Peyer's patch (tissue), 4 donors: ENCODE results near the gene FAM83E. TPM values are rescaled to one million over a fixed set of nuclear protein-coding genes. Genes with fewer than 3 reads are reported as not detected.
"Not testable (repeated sequence)": the region's sequence is repeated elsewhere in the genome, so short reads cannot be mapped to it uniquely, and the experiment has no call there.

Source experiments
- DNase-seq, 3 donors: peaks; one replicate each; pipeline ENCODE4 v3.0.0-alpha.2; 2017 to 2019
- H3K27ac ChIP-seq, 4 donors: fragments of 200-600 bp; sonication (generic); one replicate each; pipeline ENCODE4 v1.5.1; 2016 to 2019
- H3K27me3 ChIP-seq, 2 donors: fragments of 200-600 bp; sonication (generic); one replicate each; pipeline ENCODE4 v1.5.1; 2019
- H3K36me3 ChIP-seq, 3 donors: fragments of 200-600 bp; sonication (generic); one replicate each; pipeline ENCODE4 v1.5.1; 2016 to 2019
- H3K4me1 ChIP-seq, 4 donors: fragments of 200-600 bp; sonication (generic); one replicate each; pipeline ENCODE4 v1.5.1; 2016 to 2019
- H3K4me3 ChIP-seq, 4 donors: fragments of 200-600 bp; sonication (generic); 1 replicate in 3 of 4; 2 replicates in 1 of 4; pipeline ENCODE4 v1.5.1; 2016 to 2019; ENCODE audit warnings: mild to moderate bottlenecking in 1 of 4
- H3K9me3 ChIP-seq, 4 donors: fragments of 200-600 bp; sonication (generic); one replicate each; pipeline ENCODE4 v1.5.1; 2016 to 2019; ENCODE audit warnings: mild to moderate bottlenecking in 1 of 4
- CTCF ChIP-seq, 6 experiments: fragments of 450-650 bp in 4 of 6; fragments of 200-600 bp in 2 of 6; sonication (generic) in 1 of 6; IDR thresholded peaks; one replicate each; pipeline ENCODE4 v1.5.1; 2017 to 2019; ENCODE audit warnings: antibody characterized with exemption in 6 of 6, mild to moderate bottlenecking in 3 of 6, moderate library complexity in 1 of 6
- POLR2A ChIP-seq, 2 donors: fragments of 450-650 bp; IDR thresholded peaks; one replicate each; pipeline ENCODE4 v1.5.1; 2017; ENCODE audit warnings: antibody characterized with exemption in 2 of 2, mild to moderate bottlenecking in 2 of 2, moderate library complexity in 2 of 2
- total RNA-seq, 4 donors: library from RNA; depleted of rRNA; stranded (reverse); fragments of >200 nt; gene quantifications; one replicate each; pipeline ENCODE4 v1.1.0, GENCODE V29; 2016

FAM83E gene
- total RNA-seq, 4 donors from 2014 or later = 58.6 to 203 (median 130) TPM

GRCh38 chr19:48587387-48587786 is 27.5 kb downstream of the FAM83E start:
- Histone ChIP-seq H3K27ac (no peak overlapping the region), H3K4me3 (no peak overlapping the region), H3K9me3 (no peaks in the 10 kb centered on the region), H3K4me1 (peaks cover 0 to 6% (median 3%) of the 10 kb centered on the region in 4 donors), H3K27me3 (no peaks in the 10 kb centered on the region), H3K36me3 (no peaks in the 10 kb centered on the region)
- no peak for TF ChIP-seq CTCF (IDR thresholded peaks at IDR 0.05)
- TF ChIP-seq POLR2A (IDR thresholded peaks at IDR 0.05) = no peak
- no peak for DNase-seq

- Histone ChIP-seq H3K27me3 (no peaks in the 10 kb centered on the region), H3K4me3 (no peak overlapping the region), H3K9me3 (no peaks in the 10 kb centered on the region), H3K36me3 (no peaks in the 10 kb centered on the region), H3K4me1 (no peaks in the 10 kb centered on the region), H3K27ac (no peak overlapping the region)
- no peak for DNase-seq
- TF ChIP-seq CTCF (IDR thresholded peaks at IDR 0.05) = no peak
- no peak for TF ChIP-seq POLR2A (IDR thresholded peaks at IDR 0.05)
Observed at GRCh38 chr19:48582168-48582567, 32.7 kb downstream of the FAM83E start.

GRCh38 chr19:48578891-48579290 is 36.0 kb downstream of the FAM83E start:
- H3K27ac ChIP-seq = no peak overlapping the region
- no peaks in the 10 kb centered on the region for H3K27me3 ChIP-seq
- H3K4me1 ChIP-seq = no peaks in the 10 kb centered on the region
- no peak overlapping the region for H3K4me3 ChIP-seq
- no peaks in the 10 kb centered on the region for H3K9me3 ChIP-seq
- H3K36me3 ChIP-seq = no peaks in the 10 kb centered on the region
- TF ChIP-seq POLR2A (IDR thresholded peaks at IDR 0.05) (no peak), CTCF (IDR thresholded peaks at IDR 0.05) (no peak)
- no peak for DNase-seq

GRCh38 chr19:48577908-48578307 is 37.0 kb downstream of the FAM83E start:
- not testable (repeated sequence) for H3K27me3 ChIP-seq, H3K27ac ChIP-seq

GRCh38 chr19:48575931-48576622 is 38.8 kb downstream of the FAM83E start:
- TF ChIP-seq CTCF (IDR thresholded peaks at IDR 0.05) (no peak), POLR2A (IDR thresholded peaks at IDR 0.05) (no peak)
- no peaks in the 10 kb centered on the region for H3K27me3 ChIP-seq
- H3K4me1 ChIP-seq = no peaks in the 10 kb centered on the region

More at GRCh38 chr19:48577908-48578307, 37.0 kb downstream of the FAM83E start:
- H3K4me1 ChIP-seq, H3K36me3 ChIP-seq, DNase-seq, H3K4me3 ChIP-seq, H3K9me3 ChIP-seq: not testable (repeated sequence)

GRCh38 chr19:48573163-48573505 is 41.7 kb downstream of the FAM83E start:
- no peaks in the 10 kb centered on the region for H3K9me3 ChIP-seq
- no peaks in the 10 kb centered on the region for H3K27me3 ChIP-seq
- no peaks in the 10 kb centered on the region for H3K36me3 ChIP-seq
- no peak overlapping the region for H3K27ac ChIP-seq
- TF ChIP-seq POLR2A (IDR thresholded peaks at IDR 0.05) = no peak
- TF ChIP-seq CTCF (IDR thresholded peaks at IDR 0.05) = no peak
- no peak overlapping the region for H3K4me3 ChIP-seq
- H3K4me1 ChIP-seq = peaks cover 0 to 8% (median 0%) of the 10 kb centered on the region in 4 donors
- DNase-seq = no peak

More at GRCh38 chr19:48575931-48576622, 38.8 kb downstream of the FAM83E start:
- Histone ChIP-seq H3K9me3 (no peaks in the 10 kb centered on the region), H3K4me3 (no peak overlapping the region), H3K27ac (no peak overlapping the region), H3K36me3 (no peaks in the 10 kb centered on the region)
- no peak for DNase-seq
